ENCODE results near the gene ENGASE. TPM values are rescaled to one million over a fixed set of nuclear protein-coding genes. Genes with fewer than 3 reads are reported as not detected.

Gene ENGASE
- total and polyA plus RNA-seq, 9 of the 15 experiments (the other 6 are each of a cell fraction or from before 2014, with no cell fraction given), result 0.06 to 45.5 (median 13.9) TPM

- ChIA-PET CTCF (ENCODE audit: low intra/inter-chr PET ratio) (no interaction called here), POLR2A (interaction anchor here (0.6 kb wide), 1 partner anchor 8 kb away, joined by 3 read pairs; no protein-coding TSS in a partner anchor)
- H3K9me1 ChIP-seq (ENCODE audit: control insufficient read depth, insufficient read depth, low read length), result no peaks in the 10 kb centered on the region
- H3K9me3 ChIP-seq (replicated peaks; ENCODE audit: control insufficient read depth, insufficient read depth, low read depth, low read length), result no peaks in the 10 kb centered on the region
- no peaks in the 10 kb centered on the region for H3K36me3 ChIP-seq (ENCODE audit: control insufficient read depth, insufficient read depth, low read length)
- intact Hi-C loops (cut with micrococcal nuclease) (no loop called here), in situ Hi-C loops (cut with MboI) (no loop called here)
- no peak overlapping the region for H3K27ac ChIP-seq (ENCODE audit: extremely low read depth, low read depth, low read length)
- peaks cover 9 to 28% of the 10 kb centered on the region in 2 experiments for H3K4me1 ChIP-seq (replicated peaks in 1 of 2; ENCODE audit: control insufficient read depth in 2 of 2, insufficient read depth in 2 of 2, low read length in 2 of 2)
- TF ChIP-seq, protein P1, sequence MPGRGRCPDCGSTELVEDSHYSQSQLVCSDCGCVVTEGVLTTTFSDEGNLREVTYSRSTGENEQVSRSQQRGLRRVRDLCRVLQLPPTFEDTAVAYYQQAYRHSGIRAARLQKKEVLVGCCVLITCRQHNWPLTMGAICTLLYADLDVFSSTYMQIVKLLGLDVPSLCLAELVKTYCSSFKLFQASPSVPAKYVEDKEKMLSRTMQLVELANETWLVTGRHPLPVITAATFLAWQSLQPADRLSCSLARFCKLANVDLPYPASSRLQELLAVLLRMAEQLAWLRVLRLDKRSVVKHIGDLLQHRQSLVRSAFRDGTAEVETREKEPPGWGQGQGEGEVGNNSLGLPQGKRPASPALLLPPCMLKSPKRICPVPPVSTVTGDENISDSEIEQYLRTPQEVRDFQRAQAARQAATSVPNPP (IDR thresholded peaks at IDR 0.05; ENCODE audit: borderline replicate concordance, insufficient read depth, insufficient read length), result no peak
- TF ChIP-seq SLC30A9 (CRISPR knock-in tag; IDR thresholded peaks at IDR 0.05) (no peak), EWSR1 (IDR thresholded peaks at IDR 0.05; ENCODE audit: borderline replicate concordance, low read depth, partially characterized antibody) (no peak), ZNF408 (CRISPR knock-in tag; IDR thresholded peaks at IDR 0.05; ENCODE audit: low read depth) (no peak), USF1 (CRISPR knock-in tag; IDR thresholded peaks at IDR 0.05) (no peak)
- FAIRE-seq (no peak), DNase-seq (ENCODE audit: extremely low read depth in 1 of 4, low spot score in 3 of 4) (no peak), ATAC-seq (no peak)
- BruUV-seq (replicated peaks), result no TSS peak
- no peak overlapping the region for H2AFZ ChIP-seq (ENCODE audit: low read depth, low read length)
- no peaks in the 10 kb centered on the region for H3K79me2 ChIP-seq (ENCODE audit: control insufficient read depth, insufficient read depth, low read length)
- WGBS (ENCODE audit: insufficient coverage, low coverage, missing lambda C conversion rate), result 4% methylated on average over 12 of the region's 16 CpGs
- peak overlapping the region in 1 of 2 experiments; percentile 35; a peak in 2 of 4 replicates for H3K9ac ChIP-seq (ENCODE audit: insufficient read depth in 1 of 2, low read depth in 2 of 2, low read length in 2 of 2)
- peaks cover 4% of the 10 kb centered on the region; the same call in 1 of the 2 replicates for H4K20me1 ChIP-seq (replicated peaks; ENCODE audit: control insufficient read depth, insufficient read depth, low read length)
- H3K4me2 ChIP-seq (ENCODE audit: insufficient read depth, low read length), result no peak overlapping the region
- H3K4me3 ChIP-seq, result no peak overlapping the region
- H3K27me3 ChIP-seq (ENCODE audit: control insufficient read depth in 2 of 2, insufficient read depth in 2 of 2, low read length in 2 of 2), result peaks cover 65 to 85% of the 10 kb centered on the region in 2 experiments
Measured at GRCh38 chr17:79027925-79028491, 46.6 kb upstream of the ENGASE start.
